Uterus (tissue), 2 donors: ENCODE measurements around the gene CYTH2.

ENCODE experiments used
- POLR2A ChIP-seq, 2 donors: fragments of 450-650 bp; IDR thresholded peaks; one replicate each; pipeline ENCODE4 v1.6.1; 2016; ENCODE audit warnings: antibody characterized with exemption in 2 of 2, mild to moderate bottlenecking in 1 of 2, moderate library complexity in 1 of 2
- TF ChIP-seq, protein P1 (sequence below), 4 experiments: fragments of 200-600 bp in 2 of 4; fragments of 450-650 bp in 2 of 4; sonication (generic) in 2 of 4; IDR thresholded peaks; one replicate each; pipeline ENCODE4 v1.5.1; 2016 to 2019; ENCODE audit warnings: antibody characterized with exemption in 4 of 4, mild to moderate bottlenecking in 2 of 4, moderate library complexity in 1 of 4

DNA sequence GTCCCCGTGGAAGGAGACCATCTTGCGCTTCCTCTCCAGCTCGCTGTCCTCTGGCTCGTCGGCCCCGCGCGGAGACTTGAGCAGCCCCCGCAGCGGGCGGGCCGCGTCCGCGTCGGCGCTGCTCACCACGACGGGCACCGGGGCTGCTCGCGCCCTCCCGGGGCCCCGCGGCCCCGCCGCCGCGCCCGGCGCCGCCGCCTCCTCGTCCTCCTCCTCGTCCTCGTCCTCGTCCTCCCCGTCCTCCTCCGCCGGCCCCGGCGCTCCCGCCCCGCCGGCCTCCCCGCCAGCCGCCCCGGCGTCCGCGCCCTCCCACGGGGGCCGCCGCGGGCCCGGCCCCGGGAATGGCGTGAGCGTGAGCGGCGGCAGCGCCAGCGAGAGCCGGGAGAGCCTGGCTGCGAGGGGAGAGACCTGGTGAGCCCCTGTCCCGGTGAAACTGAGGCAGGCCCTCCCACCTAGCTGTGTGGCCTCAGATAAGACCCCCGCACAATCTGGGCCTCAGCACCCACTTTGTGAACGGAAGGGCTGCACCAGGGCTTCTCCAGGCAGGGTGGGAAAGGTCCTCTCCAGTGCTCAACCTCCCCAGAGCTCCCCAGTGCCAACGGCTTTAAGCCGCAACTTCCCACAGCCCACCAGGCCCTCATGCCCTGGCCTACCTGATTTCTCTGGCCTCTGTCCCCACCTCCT, 24.7 kb downstream of the CYTH2 start:
- TF ChIP-seq, protein P1, sequence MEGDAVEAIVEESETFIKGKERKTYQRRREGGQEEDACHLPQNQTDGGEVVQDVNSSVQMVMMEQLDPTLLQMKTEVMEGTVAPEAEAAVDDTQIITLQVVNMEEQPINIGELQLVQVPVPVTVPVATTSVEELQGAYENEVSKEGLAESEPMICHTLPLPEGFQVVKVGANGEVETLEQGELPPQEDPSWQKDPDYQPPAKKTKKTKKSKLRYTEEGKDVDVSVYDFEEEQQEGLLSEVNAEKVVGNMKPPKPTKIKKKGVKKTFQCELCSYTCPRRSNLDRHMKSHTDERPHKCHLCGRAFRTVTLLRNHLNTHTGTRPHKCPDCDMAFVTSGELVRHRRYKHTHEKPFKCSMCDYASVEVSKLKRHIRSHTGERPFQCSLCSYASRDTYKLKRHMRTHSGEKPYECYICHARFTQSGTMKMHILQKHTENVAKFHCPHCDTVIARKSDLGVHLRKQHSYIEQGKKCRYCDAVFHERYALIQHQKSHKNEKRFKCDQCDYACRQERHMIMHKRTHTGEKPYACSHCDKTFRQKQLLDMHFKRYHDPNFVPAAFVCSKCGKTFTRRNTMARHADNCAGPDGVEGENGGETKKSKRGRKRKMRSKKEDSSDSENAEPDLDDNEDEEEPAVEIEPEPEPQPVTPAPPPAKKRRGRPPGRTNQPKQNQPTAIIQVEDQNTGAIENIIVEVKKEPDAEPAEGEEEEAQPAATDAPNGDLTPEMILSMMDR (IDR thresholded peaks at IDR 0.05): no peak
- peak in 1 of 2 donors; percentile 10 for TF ChIP-seq POLR2A (IDR thresholded peaks at IDR 0.05)
